ENCODE data around the gene ADAMTS2.

DNA sequence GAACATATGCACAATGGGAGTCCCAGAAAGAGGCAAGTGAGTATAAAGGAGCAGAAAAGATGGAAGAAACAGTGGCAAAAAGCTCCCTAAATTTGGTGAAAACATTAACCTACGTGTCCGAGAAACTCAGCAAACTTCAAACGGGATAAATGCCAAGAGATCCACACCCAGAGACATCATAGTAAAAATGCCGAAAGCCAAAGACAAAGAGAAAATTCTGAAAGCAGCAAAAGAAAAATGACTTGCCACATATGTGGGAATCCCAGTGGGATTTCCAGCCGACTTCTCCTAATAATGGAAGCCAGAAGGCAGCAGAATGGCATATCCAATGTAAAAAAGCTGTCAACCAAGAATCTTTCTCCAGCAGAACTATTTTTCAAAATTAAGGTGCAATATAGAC is 101.2 kb downstream of the ADAMTS2 start:
- TF ChIP-seq EZH2phosphoT487 (IDR thresholded peaks at IDR 0.05; ENCODE audit: insufficient read depth, low read depth) (no peak), EZH2 (IDR thresholded peaks at IDR 0.05; ENCODE audit: insufficient read depth, poor library complexity, severe bottlenecking) (no peak)
